HG03558 (cell line): Measurements from ENCODE around the gene TNRC6C.
"Not testable (repeated sequence)": the region's sequence is repeated elsewhere in the genome, so short reads cannot be mapped to it uniquely, and the experiment has no call there.

Experiments used
- ATAC-seq: cut with Tn5 transposase; IDR thresholded peaks from one replicate; pipeline ENCODE4 v1.9.1; 2021; ENCODE audit warnings: moderate number of reproducible peaks; ENCODE audit not compliant: unreplicated experiment; ENCODE audit errors: extremely low read depth

Gene TNRC6C

DNA sequence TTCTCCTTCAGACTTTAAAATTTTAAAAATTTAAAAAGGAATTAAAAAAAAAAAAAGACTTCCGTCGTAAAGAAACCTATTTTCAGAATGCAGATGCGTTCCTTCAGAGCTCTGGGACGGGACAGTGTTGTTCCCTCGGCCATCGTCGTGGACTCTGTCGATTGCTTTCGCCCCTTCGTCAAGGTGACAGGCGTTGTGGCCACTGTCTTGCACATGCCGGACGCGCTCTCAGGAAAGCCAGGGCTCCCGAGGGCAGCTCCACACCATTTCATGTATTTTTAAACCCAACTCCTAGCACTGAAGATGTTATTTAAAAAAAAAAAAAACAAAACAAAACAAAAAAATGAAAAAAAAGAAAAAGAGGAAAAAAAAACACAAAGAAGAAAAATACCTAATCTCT lies 147.7 kb downstream of the TNRC6C start:
- no peak for ATAC-seq

DNA sequence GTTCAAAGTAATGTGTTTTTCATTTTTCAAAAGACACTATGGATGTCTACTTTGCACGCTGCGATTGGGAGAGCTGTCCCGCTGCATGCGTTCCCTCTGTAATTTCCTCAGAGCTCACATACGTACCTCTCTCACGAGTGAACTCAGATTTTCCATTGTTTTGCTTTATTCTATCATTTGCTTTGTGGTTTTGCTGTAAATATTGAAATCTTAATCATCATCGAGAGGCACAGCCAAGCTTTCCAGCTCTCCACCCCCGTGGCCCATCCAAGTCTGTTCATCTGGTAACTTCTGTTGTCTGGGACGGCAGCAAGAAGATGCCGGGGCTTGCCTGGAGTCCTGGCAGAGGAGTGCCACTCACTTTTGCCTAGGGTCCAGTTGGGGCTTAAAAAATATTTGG lies 149.0 kb downstream of the TNRC6C start:
- ATAC-seq, result no peak

DNA sequence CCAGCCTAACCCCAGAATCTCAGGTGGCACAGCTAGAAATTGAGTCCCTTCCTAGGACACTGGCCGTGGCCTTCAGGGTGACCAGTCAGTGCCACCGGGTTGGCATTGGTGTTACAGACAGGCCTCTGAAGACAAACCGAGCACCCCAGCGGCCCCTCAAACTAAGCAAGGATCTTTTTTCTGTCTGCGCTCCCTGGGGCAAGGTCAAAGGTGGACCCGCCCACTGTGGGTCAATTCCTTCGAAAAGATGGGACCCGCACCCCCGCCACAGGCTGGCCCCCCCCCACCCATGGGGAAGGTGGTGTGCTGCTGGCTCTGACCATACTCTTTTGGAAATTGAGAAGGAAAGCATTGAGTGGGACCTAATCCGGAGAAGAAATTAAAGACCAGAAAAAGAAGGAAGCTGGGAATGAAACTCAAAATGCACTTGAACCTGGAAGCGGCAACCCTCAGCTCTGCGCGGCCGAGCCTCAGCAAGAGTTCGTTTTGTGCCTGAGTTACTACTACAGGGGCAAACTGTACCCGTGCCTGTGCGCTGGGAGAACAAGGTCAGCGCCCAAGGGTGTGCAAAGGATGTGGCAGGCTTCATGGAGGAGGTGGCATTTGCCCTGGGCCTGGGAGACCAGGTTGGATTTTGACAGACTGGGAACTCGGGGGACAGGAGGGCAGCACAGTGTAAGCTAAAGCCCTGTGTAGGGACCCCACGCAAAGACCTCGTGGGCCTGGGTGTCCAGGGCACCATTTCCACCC lies 149.6 kb downstream of the TNRC6C start:
- no peak for ATAC-seq

DNA sequence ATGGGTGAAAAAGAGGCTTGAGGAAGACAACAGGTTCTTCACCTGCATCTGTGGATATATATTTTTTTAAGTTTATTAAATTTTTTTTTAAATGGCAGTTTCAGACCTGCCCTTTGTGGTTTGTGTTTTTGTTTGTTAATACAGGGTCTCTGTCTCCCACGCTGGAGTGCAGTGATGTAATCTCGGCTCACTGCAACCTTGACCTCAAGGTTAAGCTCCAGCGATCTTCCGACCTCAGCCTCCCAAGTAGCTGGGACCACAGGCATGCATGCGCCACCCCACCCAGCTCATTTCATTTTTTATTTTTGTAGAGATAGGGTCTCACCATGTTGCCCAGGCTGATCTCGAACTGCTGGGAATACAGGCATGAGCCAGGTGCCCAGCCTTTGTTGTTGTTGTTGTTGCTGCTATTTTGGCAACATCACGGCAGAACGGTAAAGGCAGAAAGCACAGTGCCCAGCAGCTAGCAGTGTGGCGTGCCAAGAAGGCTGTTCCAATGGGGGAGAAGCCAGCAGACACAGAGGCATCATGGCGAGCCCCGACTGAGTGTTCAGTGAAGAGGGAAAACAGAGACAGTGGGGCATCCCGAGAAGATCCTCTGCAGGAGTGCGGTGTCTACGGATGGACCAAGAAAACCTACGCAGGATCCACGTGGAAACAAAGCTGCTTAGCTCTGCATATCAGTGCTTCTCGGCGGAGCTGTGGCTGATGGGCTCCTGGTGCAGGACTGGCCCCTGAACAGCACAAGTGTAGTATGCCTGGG lies 150.4 kb downstream of the TNRC6C start:
- ATAC-seq, result no peak

DNA sequence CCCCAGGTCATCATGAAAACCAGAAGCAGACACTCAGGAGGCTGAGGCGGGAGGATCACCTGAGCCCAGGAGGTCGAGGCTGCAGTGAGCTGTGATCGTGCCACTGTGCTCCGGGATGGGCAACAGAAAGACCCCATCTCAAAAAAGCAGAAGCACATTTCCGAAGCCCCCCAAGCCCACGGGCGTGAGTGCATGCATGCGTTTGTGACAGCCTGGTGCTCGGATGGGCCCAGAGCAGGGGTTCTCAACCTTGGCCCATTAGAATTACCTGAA lies 150.9 kb downstream of the TNRC6C start:
- ATAC-seq, result no peak

DNA sequence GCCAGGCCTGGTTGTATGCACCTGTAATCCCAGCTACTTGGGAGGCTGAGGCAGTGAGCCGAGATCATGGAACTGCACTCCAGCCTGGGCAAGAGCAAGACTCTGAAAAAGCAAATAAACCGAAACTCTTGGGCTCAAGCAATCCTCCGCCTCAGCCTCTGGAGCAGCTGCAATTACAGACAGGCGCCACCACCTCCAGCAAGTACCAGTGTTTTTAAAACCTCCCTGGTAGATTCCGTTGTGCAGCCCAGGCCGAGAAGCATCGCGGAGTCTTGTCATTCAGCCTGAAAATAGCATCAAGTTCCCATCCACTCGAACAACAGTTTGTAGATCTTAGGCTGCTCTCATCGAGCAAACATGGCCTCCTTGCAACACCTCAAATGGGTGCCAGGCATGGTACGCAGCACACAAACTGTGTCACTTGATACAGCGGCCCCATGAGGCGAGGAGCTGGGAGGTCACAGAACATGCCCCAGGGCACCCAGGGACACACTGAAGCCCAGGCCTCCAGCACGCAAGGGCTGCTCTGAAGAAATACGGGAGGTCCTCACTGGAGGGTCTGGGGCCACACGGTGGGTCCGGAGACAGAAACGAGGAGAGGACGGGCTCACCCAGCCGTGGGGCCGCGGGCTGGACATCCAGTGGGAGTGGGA lies 152.0 kb downstream of the TNRC6C start:
- no peak for ATAC-seq

DNA sequence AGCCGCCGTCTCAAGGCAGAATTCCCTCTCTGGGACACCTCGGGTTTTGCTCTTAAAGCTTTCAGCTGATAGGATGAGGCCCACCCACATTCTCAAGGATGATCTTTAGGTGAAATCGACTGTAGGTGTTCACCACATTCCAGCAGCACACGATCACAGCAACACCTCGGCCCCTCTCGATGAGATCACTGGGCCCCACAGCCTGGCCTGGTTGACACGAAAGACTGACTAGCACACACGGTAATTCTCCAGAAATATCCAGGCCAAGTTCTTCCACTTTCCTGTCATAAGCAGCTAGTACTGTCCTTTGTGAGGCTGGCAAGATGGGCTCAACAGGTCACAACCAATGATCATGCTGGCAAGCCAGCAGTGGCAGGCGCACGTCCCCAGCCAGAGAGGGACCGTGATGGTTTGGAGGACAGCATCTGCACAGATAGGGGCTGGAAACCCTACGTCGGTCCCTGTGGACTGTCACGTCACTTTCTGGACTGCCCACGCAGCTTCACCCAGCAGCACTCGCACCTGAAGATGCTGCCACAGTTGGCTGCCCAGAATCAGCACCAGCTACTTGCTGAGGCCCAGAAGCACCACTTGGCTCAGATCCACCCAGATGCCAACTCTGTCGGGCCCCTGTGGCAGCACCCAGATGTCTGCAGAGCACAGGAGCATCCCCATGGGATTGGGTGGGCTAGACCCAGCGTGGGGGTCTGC lies 152.7 kb downstream of the TNRC6C start:
- no peak for ATAC-seq

DNA sequence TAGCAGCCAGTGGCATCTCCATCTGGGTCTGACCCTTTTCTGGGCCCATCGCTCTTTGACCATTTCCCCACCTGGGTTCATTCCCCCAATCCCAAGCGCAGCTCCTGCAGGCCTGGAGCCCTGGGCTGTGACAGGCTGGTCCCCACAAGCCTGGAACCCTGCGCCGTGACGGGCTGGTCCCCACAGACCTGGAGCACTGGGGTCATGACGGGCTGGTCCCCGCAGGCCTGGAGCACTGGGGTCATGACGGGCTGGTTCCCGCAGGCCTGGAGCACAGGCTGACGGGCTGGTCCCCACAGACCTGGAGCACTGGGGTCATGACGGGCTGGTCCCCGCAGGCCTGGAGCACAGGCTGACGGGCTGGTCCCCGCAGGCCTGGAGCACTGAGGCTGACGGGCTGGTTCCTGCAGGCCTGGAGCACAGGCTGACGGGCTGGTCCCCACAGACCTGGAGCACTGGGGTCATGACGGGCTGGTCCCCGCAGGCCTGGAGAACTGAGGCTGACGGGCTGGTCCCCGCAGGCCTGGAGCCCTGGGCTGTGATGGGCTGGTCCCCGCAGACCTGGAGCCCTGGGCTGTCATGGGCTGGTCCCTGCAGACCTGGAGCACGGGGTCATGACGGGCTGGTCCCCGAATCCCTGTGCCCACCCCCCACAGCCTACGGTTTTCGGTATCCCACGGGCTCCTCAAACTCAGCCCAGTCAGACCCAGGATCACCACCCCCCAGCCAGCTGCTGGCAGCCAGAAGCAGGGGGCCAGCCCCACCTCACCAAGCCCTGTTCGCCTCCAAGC lies 153.4 kb downstream of the TNRC6C start:
- ATAC-seq, result no peak

DNA sequence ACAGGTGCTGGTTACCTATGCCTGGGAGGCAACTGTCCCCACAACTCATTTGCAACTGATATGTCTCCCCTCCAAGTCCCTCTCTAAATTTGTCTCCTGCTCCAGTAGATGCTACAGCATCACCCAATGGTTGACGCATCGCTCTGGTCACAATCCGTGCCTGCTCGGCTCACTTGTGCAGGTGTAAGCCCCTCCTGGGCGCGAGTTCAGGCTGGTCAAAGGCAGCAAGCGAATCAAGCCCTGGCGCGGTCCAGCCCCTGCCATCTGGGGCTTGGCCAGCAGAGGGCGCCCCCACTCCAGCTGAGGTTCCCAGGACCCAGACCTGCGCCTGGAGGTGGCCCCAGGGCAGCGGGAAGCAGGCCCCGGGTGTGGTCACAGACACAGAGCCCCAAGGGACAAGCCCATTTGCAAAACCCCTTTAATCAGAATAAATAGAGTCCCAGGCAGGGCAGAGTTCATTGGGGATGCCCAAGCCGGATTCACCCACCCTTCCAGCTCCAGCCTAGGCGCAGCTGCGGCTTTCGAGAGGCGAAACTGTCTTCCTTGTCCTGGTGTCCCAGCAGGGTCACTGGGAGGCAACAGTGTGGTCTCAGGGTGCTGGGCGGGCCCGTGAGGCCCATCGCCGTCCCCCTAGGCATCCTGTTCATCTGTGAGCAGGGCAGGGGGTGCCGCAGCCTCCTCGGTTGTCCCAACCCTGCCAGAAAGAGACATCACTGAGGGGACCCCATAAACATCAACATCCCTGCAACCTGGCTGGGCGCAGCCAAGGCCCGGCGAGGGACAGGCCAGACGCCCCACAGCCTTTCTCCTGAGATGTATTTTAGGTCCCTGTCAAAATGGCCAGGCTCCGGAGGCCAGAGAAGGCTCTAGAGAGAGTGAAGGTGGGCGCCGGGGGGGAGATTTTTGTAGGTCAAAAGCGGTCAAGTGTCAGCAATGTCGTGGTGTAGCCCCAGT lies 154.3 kb downstream of the TNRC6C start:
- no peak for ATAC-seq

DNA sequence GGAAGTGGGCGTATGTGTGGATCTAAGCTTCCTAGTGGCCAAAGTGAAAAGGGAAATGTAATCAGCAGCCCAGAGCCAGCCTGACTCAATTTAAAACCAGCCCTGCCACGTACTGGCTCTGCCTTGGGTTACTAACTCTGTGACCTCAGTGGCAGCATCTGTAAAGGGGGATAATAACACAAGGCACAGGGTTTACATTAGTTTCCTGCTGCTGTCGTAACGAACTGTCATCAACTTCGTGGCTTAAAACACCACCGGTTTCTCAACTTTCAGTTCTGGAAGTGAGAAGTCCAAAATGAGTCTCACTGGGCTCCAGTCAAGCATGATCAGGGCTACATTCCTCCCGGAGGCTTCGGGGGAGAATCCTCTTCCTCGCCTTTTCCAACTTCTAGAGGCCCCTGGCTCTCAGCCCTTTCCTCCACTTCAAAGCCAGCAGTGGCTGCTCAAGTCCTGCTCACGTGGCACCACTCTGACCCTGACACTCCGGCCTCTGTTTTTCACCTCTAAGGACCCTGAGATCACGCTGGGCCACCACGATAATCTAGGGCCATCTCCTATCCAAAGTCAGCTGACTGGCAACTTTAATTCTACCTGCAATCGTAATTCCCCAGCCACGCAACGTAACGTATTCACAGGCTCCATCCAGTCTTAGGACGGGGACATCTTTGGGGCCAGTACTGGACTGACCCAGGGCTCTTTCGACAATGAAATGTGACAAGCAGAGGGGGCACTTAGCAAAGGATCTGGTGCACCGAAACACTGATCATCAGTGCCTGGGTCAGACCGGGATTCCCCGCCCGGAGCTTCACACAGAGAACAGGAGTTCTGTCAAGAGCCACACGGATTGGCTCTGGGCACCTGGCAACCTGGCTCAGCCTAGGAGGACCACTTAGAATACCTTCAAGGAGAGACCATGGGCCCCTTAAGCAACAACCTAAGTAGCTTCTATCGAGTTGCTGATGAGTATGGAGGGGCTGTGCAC lies 155.6 kb downstream of the TNRC6C start:
- no peak for ATAC-seq

DNA sequence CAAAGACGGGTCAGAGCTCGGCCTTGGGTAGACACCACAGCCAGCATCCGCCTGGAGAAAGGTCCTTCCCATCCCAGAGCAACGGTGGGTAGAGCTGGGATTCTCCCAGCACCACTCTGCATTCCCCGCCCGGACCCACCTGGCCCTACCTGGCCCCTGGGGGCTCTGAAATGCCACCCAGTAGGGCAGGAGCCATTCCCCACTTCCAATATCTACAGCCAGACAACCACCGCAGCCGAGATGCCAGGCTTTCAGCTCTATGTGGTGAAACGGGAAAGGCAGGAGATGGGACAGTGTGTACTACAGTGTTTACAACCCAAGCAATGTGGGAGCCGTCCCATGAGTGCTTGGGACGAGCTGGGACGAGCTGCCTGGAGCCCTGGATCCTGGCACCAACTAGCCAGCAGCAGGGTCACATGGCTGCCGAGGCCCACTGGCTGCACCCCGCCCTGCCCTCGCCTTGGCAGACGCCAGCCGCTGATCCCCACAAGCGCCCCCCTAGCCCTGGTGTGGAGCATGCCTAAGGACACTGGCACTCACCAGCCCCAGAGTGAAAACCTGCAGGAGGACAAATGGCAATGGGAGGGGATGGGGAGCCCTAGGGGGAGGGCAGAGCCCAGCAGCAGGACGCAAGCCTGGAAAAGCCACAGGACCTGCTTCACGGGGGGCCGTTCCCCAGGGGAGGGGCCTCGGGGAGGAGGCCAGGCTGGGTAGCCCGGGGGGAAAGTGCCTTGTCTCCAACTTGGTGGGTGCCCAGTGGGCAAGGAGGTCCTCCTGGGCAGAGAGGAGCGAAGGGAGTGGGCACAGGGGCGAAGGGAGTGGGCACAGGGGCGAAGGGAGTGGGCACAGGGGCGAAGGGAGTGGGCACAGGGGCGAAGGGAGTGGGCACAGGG lies 156.6 kb downstream of the TNRC6C start:
- no peak for ATAC-seq

DNA sequence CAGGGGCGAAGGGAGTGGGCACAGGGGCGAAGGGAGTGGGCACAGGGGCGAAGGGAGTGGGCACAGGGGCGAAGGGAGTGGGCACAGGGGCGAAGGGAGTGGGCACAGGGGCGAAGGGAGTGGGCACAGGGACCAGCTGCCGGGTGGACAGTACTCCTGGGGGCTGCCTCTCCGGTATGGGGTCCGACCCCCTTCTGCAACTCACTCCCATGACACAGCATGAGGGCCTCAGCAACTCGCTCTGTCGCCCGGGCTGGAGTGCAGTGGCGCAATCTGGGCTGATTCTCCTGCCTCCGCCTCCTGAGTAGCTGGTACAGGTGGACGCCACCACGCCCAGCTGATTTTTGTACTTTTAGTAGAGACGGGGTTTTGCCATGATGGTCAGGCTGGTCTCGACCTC lies 157.3 kb downstream of the TNRC6C start:
- ATAC-seq, result not testable (repeated sequence)

DNA sequence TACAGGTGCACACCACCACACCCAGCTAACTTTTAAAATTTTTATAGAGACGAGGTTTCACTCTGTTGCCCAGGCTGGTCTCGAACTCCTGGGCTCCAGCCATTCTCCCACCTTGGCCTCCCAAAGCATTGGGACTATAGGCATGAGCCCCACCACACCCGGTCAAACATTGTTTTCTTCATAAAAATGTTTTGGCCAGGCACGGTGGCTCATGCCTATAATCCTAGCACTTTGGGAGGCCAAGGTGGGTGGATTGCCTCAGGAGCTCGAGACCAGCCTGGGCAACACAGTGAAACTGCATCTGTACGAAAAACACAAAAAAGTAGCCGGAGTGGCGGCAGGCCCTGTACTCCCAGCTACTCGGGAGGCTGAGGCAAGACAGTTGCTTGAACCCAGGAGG lies 157.9 kb downstream of the TNRC6C start:
- ATAC-seq, result no peak

DNA sequence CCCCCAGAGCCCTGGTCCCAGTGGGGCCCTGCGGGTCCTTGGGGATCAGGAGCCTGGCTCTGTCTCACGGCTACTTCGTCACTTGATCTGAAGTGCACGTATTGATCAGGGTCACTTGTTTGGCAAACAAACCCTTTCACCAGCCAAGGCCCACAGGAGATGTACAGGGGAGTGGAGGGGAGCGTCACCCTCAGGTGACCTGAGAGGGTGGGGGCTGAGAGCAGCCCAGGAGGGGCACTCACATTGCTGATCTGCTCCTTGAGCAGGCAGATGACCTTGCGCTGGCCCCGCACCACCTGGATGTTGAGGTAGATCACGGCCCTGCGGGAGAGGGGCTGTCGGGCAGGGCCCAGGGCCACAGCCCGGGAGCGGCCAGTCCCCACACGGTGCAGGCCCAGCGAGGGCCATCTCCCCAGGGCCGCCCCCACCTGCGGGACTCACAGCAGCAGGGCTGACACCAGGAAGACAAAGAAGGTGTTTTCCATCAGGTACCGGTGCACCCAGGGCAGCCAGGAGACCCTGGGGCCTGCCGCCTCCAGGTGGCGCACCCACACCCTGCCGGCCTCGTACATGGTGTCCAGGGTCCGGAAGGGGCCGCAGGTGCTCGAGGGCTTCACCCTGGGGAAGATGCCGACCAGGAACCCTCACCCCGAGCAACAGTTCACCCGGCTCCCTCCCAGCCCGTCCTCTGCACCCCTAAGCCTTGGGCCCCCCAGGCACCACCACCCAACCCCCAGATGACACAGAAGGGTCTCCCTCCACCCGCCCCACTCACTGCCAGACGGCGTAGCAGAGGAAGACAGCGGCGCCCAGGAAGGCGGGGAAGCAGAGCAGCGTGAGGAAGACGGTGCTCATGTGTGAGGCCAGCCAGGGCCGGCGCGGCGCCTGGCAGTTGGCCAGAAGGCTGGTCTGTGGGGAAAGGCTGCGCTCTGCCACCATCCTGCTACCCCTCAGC lies 158.8 kb downstream of the TNRC6C start:
- no peak for ATAC-seq

DNA sequence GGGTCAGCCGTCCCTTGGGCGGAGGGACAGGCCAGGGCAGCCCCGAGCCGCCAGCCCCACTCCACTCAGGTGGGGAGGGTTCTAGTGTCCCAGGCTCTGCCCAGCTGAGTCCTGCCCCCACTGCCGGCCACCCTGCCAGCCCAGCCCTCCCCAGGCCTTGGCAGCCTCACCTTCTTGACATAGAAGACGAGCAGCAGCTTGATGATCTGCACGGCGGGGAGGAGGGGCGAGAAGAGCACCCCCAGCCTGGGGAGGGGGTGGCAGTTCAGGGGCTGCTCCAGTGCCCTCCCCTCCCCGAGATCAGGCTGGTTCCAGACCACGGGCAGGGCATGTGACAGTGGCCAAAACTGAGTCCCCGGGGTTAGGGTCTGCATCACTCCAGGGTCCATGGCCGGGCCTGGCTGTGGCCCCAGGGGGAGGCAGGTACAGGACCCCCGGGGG lies 160.3 kb downstream of the TNRC6C start:
- ATAC-seq, result no peak

DNA sequence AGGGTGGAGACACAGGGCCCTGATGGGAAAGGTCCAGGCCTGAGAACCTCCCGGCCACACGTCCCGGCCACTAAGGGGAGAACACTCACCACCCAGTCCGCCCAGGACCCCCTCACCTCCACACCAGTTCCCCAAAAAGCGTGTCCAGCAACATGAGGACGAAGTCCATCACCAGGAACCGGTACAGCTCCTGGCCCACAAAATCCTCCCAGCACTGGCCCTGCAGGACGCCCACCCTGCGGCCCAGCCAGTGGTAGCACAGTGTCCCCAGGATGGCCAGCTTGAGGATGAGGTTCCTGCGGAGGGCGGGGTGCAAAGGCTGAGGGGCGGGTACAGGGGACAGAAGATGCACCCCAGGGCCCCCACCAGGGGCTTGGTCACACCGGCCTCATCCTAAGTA lies 162.0 kb downstream of the TNRC6C start:
- ATAC-seq, result no peak
